Measurements from ENCODE around the gene XPO6. TPM values are rescaled to one million over a fixed set of nuclear protein-coding genes. Genes with fewer than 3 reads are reported as not detected.

XPO6 gene
- total and polyA plus RNA-seq, 4 donors = 52.9 to 172 (median 126) TPM

DNA sequence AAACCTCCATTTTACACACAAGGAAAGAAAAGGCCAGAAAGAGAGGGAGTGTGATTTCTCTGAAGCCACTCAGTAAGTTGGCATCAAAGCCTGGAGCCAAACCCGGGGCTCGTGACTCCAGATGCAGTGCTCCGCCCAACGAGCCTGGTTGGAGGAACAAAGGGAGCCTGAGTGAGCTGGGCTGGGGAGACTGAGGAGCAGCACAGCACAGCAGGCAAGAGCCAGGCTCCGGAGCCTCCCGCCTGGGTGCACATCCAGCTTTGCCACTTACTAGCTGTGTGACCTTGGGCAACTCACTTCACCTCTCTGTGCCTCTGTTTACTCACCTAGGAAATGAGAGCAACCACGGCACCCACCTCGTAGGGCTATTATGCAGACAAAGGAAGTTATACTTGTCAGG lies 153.8 kb downstream of the XPO6 start:
- H3K4me3 ChIP-seq = no peak overlapping the region

DNA sequence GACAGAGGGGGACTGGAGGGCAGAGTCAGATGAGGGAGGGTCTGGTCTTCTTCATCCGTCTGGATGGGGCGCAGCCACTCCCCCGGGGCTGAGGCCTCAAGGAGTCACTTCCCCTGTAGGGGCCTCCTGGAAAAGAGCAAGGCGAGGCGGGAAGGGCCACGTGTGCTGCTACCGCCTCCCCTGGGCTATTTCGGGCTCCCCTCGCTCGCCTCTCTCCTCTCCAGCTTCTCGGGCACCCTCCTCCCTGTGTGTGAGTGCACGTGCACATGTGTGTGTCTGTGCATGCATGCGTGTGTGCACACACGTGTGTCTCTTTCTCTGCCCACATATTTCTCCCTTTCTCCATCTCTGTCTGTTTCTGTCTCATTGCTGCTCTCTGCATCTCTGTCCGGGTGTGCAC lies 158.3 kb downstream of the XPO6 start:
- WGBS, 2 donors = 27 to 30% methylated on average over 11 to 15 of the region's 15 CpGs
- Histone ChIP-seq H3K4me1 (ENCODE audit: control insufficient read depth in 5 of 5, insufficient read depth in 5 of 5, low read length in 5 of 5) (peaks cover 0 to 4% (median 0%) of the 10 kb centered on the region in 5 donors), H3K4me3 (no peak overlapping the region), H3K9ac (ENCODE audit: insufficient read depth in 1 of 2, low read length in 2 of 2) (no peak overlapping the region), H3K27me3 (ENCODE audit: control insufficient read depth in 3 of 3, insufficient read depth in 3 of 3, low read length in 2 of 3) (peaks cover 0 to 5% (median 0%) of the 10 kb centered on the region in 3 donors), H3K27ac (ENCODE audit: low read depth in 1 of 2, low read length in 1 of 2) (no peak overlapping the region), H3K9me3 (ENCODE audit: control insufficient read depth in 4 of 4, insufficient read depth in 3 of 4, low read length in 3 of 4) (peaks cover 0 to 7% (median 0%) of the 10 kb centered on the region in 4 donors), H3K36me3 (ENCODE audit: control insufficient read depth in 4 of 4, insufficient read depth in 4 of 4, low read length in 4 of 4) (no peaks in the 10 kb centered on the region)
- ATAC-seq (ENCODE audit: insufficient read depth, low FRiP score) (no peak), DNase-seq (no peak)
- TF ChIP-seq, protein P1, sequence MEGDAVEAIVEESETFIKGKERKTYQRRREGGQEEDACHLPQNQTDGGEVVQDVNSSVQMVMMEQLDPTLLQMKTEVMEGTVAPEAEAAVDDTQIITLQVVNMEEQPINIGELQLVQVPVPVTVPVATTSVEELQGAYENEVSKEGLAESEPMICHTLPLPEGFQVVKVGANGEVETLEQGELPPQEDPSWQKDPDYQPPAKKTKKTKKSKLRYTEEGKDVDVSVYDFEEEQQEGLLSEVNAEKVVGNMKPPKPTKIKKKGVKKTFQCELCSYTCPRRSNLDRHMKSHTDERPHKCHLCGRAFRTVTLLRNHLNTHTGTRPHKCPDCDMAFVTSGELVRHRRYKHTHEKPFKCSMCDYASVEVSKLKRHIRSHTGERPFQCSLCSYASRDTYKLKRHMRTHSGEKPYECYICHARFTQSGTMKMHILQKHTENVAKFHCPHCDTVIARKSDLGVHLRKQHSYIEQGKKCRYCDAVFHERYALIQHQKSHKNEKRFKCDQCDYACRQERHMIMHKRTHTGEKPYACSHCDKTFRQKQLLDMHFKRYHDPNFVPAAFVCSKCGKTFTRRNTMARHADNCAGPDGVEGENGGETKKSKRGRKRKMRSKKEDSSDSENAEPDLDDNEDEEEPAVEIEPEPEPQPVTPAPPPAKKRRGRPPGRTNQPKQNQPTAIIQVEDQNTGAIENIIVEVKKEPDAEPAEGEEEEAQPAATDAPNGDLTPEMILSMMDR (IDR thresholded peaks at IDR 0.05; ENCODE audit: control extremely low read depth, extremely low read depth) = no peak

More for the DNA sequence above, 153.8 kb downstream of the XPO6 start:
- peaks cover 9 to 36% (median 12%) of the 10 kb centered on the region in 3 donors for H3K27me3 ChIP-seq (ENCODE audit: control insufficient read depth in 3 of 3, insufficient read depth in 3 of 3, low read length in 2 of 3)
- DNase-seq (no peak), ATAC-seq (ENCODE audit: insufficient read depth, low FRiP score) (no peak)
- H3K9ac ChIP-seq (ENCODE audit: insufficient read depth in 1 of 2, low read length in 2 of 2) = no peak overlapping the region
- H3K27ac ChIP-seq (ENCODE audit: low read depth in 1 of 2, low read length in 1 of 2) = no peak overlapping the region
- peaks cover 0 to 19% (median 0%) of the 10 kb centered on the region in 5 donors for H3K4me1 ChIP-seq (ENCODE audit: control insufficient read depth in 5 of 5, insufficient read depth in 5 of 5, low read length in 5 of 5)
- TF ChIP-seq, protein P1 (IDR thresholded peaks at IDR 0.05; ENCODE audit: control extremely low read depth, extremely low read depth) = no peak
- no peaks in the 10 kb centered on the region for H3K9me3 ChIP-seq (ENCODE audit: control insufficient read depth in 4 of 4, insufficient read depth in 3 of 4, low read length in 3 of 4)
- WGBS, 2 donors = 75 to 88% methylated on average over 8 of the region's 8 CpGs
- no peaks in the 10 kb centered on the region for H3K36me3 ChIP-seq (ENCODE audit: control insufficient read depth in 4 of 4, insufficient read depth in 4 of 4, low read length in 4 of 4)

DNA sequence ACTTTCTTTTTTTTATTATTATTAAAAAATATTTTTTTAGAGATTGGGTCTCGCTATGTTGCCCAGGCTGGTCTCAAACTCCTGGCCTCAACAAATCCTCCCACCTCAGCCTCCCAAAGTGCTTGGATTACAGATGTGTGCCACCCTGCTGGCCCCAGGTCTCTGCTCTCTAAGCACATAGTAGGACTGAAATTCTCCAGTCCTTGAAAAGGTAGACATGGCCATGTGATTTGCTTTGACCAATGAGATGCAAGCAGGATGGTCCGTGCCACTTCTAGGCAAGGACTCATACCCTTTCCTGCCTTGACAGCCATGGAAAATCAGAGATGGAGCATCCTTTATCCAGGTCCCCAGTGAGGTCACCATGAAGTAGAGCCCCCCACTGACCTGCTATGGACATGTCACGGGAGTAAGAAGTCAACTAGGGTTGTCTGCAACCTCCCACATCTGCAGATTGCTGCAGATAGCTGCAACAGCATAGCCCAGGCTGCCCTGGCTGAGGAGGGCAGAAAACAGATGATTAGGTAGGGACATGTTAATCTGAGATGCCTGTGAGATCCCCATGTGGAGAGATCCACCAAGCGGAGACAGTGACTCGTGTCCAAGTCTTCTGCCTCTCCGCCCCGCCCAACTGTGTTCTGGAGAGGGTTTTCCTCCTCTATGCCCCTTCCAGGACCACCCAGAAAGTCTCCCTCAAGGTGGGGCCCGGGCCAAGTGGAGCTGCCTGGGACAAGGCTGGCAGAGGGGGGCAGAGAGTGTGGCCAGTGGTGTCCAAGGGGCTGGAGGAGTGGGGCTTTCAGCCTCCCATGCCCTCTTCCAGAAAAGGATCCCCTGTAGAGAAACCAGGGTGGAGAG lies 159.3 kb downstream of the XPO6 start:
- peaks cover 0 to 2% (median 0%) of the 10 kb centered on the region in 3 donors for H3K27me3 ChIP-seq (ENCODE audit: control insufficient read depth in 3 of 3, insufficient read depth in 3 of 3, low read length in 2 of 3)
- no peak overlapping the region for H3K27ac ChIP-seq (ENCODE audit: low read depth in 1 of 2, low read length in 1 of 2)
- TF ChIP-seq, protein P1 (IDR thresholded peaks at IDR 0.05; ENCODE audit: control extremely low read depth, extremely low read depth) = no peak
- 80 to 85% methylated on average over 8 of the region's 8 CpGs for WGBS, 2 donors
- H3K36me3 ChIP-seq (ENCODE audit: control insufficient read depth in 4 of 4, insufficient read depth in 4 of 4, low read length in 4 of 4) = no peaks in the 10 kb centered on the region
- no peak overlapping the region for H3K4me3 ChIP-seq
- peaks cover 0 to 4% (median 0%) of the 10 kb centered on the region in 5 donors for H3K4me1 ChIP-seq (ENCODE audit: control insufficient read depth in 5 of 5, insufficient read depth in 5 of 5, low read length in 5 of 5)
- ATAC-seq (ENCODE audit: insufficient read depth, low FRiP score) (no peak), DNase-seq (no peak)
- H3K9ac ChIP-seq (ENCODE audit: insufficient read depth in 1 of 2, low read length in 2 of 2) = no peak overlapping the region
- H3K9me3 ChIP-seq (ENCODE audit: control insufficient read depth in 4 of 4, insufficient read depth in 3 of 4, low read length in 3 of 4) = peaks cover 0 to 7% (median 0%) of the 10 kb centered on the region in 4 donors
